ENCODE measurements around the gene PDE1A. TPM values are rescaled to one million over a fixed set of nuclear protein-coding genes. Genes with fewer than 3 reads are reported as not detected.

Gene PDE1A
- total RNA-seq, 1 donor from 2014 or later: 17.3 TPM

GRCh38 chr2:182207049-182207746 lies 219.6 kb downstream of the PDE1A start:
- no peak for TF ChIP-seq CTCF (IDR thresholded peaks at IDR 0.05; ENCODE audit: borderline replicate concordance)
- Histone ChIP-seq H3K27me3 (ENCODE audit: low read depth) (no peaks in the 10 kb centered on the region), H3K4me1 (no peaks in the 10 kb centered on the region), H3K9me3 (replicated peaks) (no peaks in the 10 kb centered on the region), H3K4me3 (no peak overlapping the region), H3K36me3 (no peaks in the 10 kb centered on the region), H3K27ac (replicated peaks) (no peak overlapping the region)
- intact Hi-C loops (cut with micrococcal nuclease): no loop called here
- DNase-seq: no peak

GRCh38 chr2:182197529-182197928 lies 229.3 kb downstream of the PDE1A start:
- H3K27ac ChIP-seq (replicated peaks): no peak overlapping the region
- H3K4me3 ChIP-seq: no peak overlapping the region
- H3K4me1 ChIP-seq: no peaks in the 10 kb centered on the region
- H3K9me3 ChIP-seq (replicated peaks): no peaks in the 10 kb centered on the region
- H3K27me3 ChIP-seq (ENCODE audit: low read depth): no peaks in the 10 kb centered on the region
- no peak for DNase-seq
- TF ChIP-seq CTCF (IDR thresholded peaks at IDR 0.05; ENCODE audit: borderline replicate concordance): no peak
- H3K36me3 ChIP-seq: peaks cover 6% of the 10 kb centered on the region
- intact Hi-C loops (cut with micrococcal nuclease): no loop called here

- intact Hi-C loops (cut with micrococcal nuclease): no loop called here
- H3K4me3 ChIP-seq: no peak overlapping the region
- TF ChIP-seq CTCF (IDR thresholded peaks at IDR 0.05; ENCODE audit: borderline replicate concordance): no peak
These were observed 233.5 kb downstream of the PDE1A start for GRCh38 chr2:182193291-182193690.

DNA sequence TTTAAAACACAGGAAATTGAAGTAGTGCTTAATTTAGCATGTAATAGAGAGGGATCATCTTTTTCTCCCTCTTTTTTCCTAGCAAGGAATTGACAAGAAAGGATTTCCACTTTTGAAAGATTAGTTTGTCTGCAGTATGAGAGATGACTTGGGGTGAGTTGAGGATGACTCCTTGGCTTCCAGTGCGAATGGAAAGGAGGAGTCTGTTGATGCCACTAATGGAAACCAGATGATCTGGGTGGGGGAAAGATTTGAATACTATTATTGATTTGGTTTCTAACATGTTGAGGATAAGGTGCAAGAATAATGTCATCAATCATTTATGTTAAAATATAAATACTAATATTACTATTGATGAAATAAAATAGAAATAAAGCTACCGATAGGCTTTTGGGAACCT lies 235.8 kb downstream of the PDE1A start:
- TF ChIP-seq CTCF (IDR thresholded peaks at IDR 0.05; ENCODE audit: borderline replicate concordance): no peak
- H3K4me3 ChIP-seq: no peak overlapping the region
- no peaks in the 10 kb centered on the region for H3K27me3 ChIP-seq (ENCODE audit: low read depth)
- DNase-seq: no peak
- H3K27ac ChIP-seq (replicated peaks): no peak overlapping the region
- H3K9me3 ChIP-seq (replicated peaks): no peaks in the 10 kb centered on the region
- no peaks in the 10 kb centered on the region for H3K36me3 ChIP-seq
- peaks cover 12% of the 10 kb centered on the region for H3K4me1 ChIP-seq
- intact Hi-C loops (cut with micrococcal nuclease): no loop called here

More at GRCh38 chr2:182193291-182193690, 233.5 kb downstream of the PDE1A start:
- no peaks in the 10 kb centered on the region for H3K4me1 ChIP-seq
- H3K27me3 ChIP-seq (ENCODE audit: low read depth): no peaks in the 10 kb centered on the region
- no peak for DNase-seq
- H3K9me3 ChIP-seq (replicated peaks): no peaks in the 10 kb centered on the region
- no peaks in the 10 kb centered on the region for H3K36me3 ChIP-seq
- H3K27ac ChIP-seq (replicated peaks): no peak overlapping the region

GRCh38 chr2:182187130-182187529 lies 239.7 kb downstream of the PDE1A start:
- Histone ChIP-seq H3K27ac (replicated peaks) (peak overlapping the region; percentile 37), H3K4me1 (peaks cover 12% of the 10 kb centered on the region), H3K4me3 (no peak overlapping the region), H3K36me3 (peaks cover 10% of the 10 kb centered on the region), H3K9me3 (replicated peaks) (peaks cover 24% of the 10 kb centered on the region), H3K27me3 (ENCODE audit: low read depth) (no peaks in the 10 kb centered on the region)
- intact Hi-C loops (cut with micrococcal nuclease): loop anchor here (2.0 kb wide), 1 partner anchor 462 kb away; no protein-coding TSS in a partner anchor
- TF ChIP-seq CTCF (IDR thresholded peaks at IDR 0.05; ENCODE audit: borderline replicate concordance): no peak
- no peak for DNase-seq

Data from left ventricle myocardium inferior (tissue), 1 donor.